Measurements from ENCODE around the gene ABLIM2.

ABLIM2 gene

GRCh38 chr4:8136529-8136928 lies 22.1 kb downstream of the ABLIM2 start:
- DNase-seq = no peak

GRCh38 chr4:8135666-8136065 lies 22.9 kb downstream of the ABLIM2 start:
- DNase-seq = no peak

- DNase-seq = no peak
Observed at GRCh38 chr4:8133897-8134563, 24.6 kb downstream of the ABLIM2 start.

GRCh38 chr4:8132947-8133705 lies 25.5 kb downstream of the ABLIM2 start:
- DNase-seq = no peak

- no peak for DNase-seq
Observed at GRCh38 chr4:8132400-8132799, 26.2 kb downstream of the ABLIM2 start.

GRCh38 chr4:8131826-8132225 lies 26.8 kb downstream of the ABLIM2 start:
- DNase-seq = no peak

GRCh38 chr4:8131210-8131609 lies 27.4 kb downstream of the ABLIM2 start:
- no peak for DNase-seq

- DNase-seq = no peak
Observed at GRCh38 chr4:8130346-8131066, 28.1 kb downstream of the ABLIM2 start.

GRCh38 chr4:8129785-8130184 lies 28.8 kb downstream of the ABLIM2 start:
- DNase-seq = no peak

- no peak for DNase-seq
Observed at GRCh38 chr4:8129136-8129535, 29.5 kb downstream of the ABLIM2 start.

- DNase-seq = no peak
Observed at GRCh38 chr4:8128100-8128856, 30.3 kb downstream of the ABLIM2 start.

- no peak for DNase-seq
Observed at GRCh38 chr4:8127051-8127826, 31.4 kb downstream of the ABLIM2 start.

GRCh38 chr4:8126523-8126922 lies 32.1 kb downstream of the ABLIM2 start:
- DNase-seq = no peak

- DNase-seq = no peak
Observed at GRCh38 chr4:8125526-8126056, 33.0 kb downstream of the ABLIM2 start.

- DNase-seq = no peak
Observed at GRCh38 chr4:8123870-8124269, 34.7 kb downstream of the ABLIM2 start.

GRCh38 chr4:8123389-8123788 lies 35.2 kb downstream of the ABLIM2 start:
- DNase-seq = no peak

- DNase-seq = no peak
Observed at GRCh38 chr4:8122746-8123145, 35.9 kb downstream of the ABLIM2 start.

GRCh38 chr4:8121292-8122015 lies 37.2 kb downstream of the ABLIM2 start:
- DNase-seq = no peak

- DNase-seq = no peak
Observed at GRCh38 chr4:8120501-8120900, 38.1 kb downstream of the ABLIM2 start.

- no peak for DNase-seq
Observed at GRCh38 chr4:8119877-8120276, 38.7 kb downstream of the ABLIM2 start.

GRCh38 chr4:8118531-8118930 lies 40.1 kb downstream of the ABLIM2 start:
- DNase-seq = no peak

All from activated gamma-delta T cell treated with Interleukin-2 at 50 U/mL for 16 hours (primary cell).